HG03575 (cell line): ENCODE data around the gene PPP5C.
"Not testable (repeated sequence)": the region's sequence is repeated elsewhere in the genome, so short reads cannot be mapped to it uniquely, and the experiment has no call there.

Experiments
- ATAC-seq: cut with Tn5 transposase; IDR thresholded peaks from one replicate; pipeline ENCODE4 v1.9.1; 2021; ENCODE audit not compliant: unreplicated experiment, insufficient number of reproducible peaks, low FRiP score; ENCODE audit errors: extremely low read depth

PPP5C gene

GRCh38 chr19:46356149-46357055 lies 9.5 kb downstream of the PPP5C start:
- ATAC-seq: no peak

- no peak for ATAC-seq
Measured at GRCh38 chr19:46357846-46358583, 11.1 kb downstream of the PPP5C start.

- no peak for ATAC-seq
Measured at GRCh38 chr19:46361915-46362314, 15.0 kb downstream of the PPP5C start.

GRCh38 chr19:46364359-46364758 lies 17.5 kb downstream of the PPP5C start:
- no peak for ATAC-seq

- ATAC-seq: no peak
Measured at GRCh38 chr19:46365561-46365960, 18.7 kb downstream of the PPP5C start.

GRCh38 chr19:46366620-46367292 lies 19.9 kb downstream of the PPP5C start:
- ATAC-seq: no peak

GRCh38 chr19:46367426-46367825 lies 20.5 kb downstream of the PPP5C start:
- ATAC-seq: no peak

- ATAC-seq: no peak
Measured at GRCh38 chr19:46368116-46368515, 21.2 kb downstream of the PPP5C start.

GRCh38 chr19:46369817-46370216 lies 22.9 kb downstream of the PPP5C start:
- no peak for ATAC-seq

- ATAC-seq: no peak
Measured at GRCh38 chr19:46371371-46371901, 24.5 kb downstream of the PPP5C start.

- no peak for ATAC-seq
Measured at GRCh38 chr19:46372901-46373490, 26.1 kb downstream of the PPP5C start.

- ATAC-seq: no peak
Measured at GRCh38 chr19:46373491-46374359, 26.8 kb downstream of the PPP5C start.

GRCh38 chr19:46374536-46375475 lies 27.9 kb downstream of the PPP5C start:
- ATAC-seq: no peak

- not testable (repeated sequence) for ATAC-seq
Measured at GRCh38 chr19:46375476-46376067, 28.7 kb downstream of the PPP5C start.

- ATAC-seq: no peak
Measured at GRCh38 chr19:46376241-46377153, 29.6 kb downstream of the PPP5C start.

- no peak for ATAC-seq
Measured at GRCh38 chr19:46378268-46378667, 31.4 kb downstream of the PPP5C start.
